Transverse colon (tissue), 4 donors: ENCODE measurements around the gene TXN2. TPM values are rescaled to one million over a fixed set of nuclear protein-coding genes. Genes with fewer than 3 reads are reported as not detected.

ENCODE experiments used
- DNase-seq: peaks from one replicate; pipeline ENCODE4 v3.0.0-alpha.2; 2019
- H3K27ac ChIP-seq, 4 donors: fragments of 200-600 bp; sonication (generic); 2 replicates each; pipeline ENCODE4 v1.5.1; 2016 to 2018; ENCODE audit warnings: inconsistent platforms in 4 of 4
- H3K27me3 ChIP-seq: fragments of 200-600 bp; sonication (generic); 2 replicates; pipeline ENCODE4 v1.5.1; 2017; ENCODE audit warnings: inconsistent platforms
- H3K36me3 ChIP-seq, 4 donors: fragments of 200-600 bp; sonication (generic); 2 replicates each; pipeline ENCODE4 v1.5.1; 2017 to 2019; ENCODE audit warnings: inconsistent platforms in 4 of 4
- H3K4me1 ChIP-seq, 4 donors: fragments of 200-600 bp; sonication (generic); 2 replicates each; pipeline ENCODE4 v1.5.1; 2017 to 2020; ENCODE audit warnings: inconsistent platforms in 4 of 4
- H3K4me3 ChIP-seq, 4 donors: fragments of 200-600 bp; sonication (generic); 1 replicate in 1 of 4; 2 replicates in 3 of 4; pipeline versions ENCODE4 v1.5.1 to v1.6.1; 2017 to 2019; ENCODE audit warnings: inconsistent platforms in 4 of 4
- H3K9me3 ChIP-seq, 2 donors: fragments of 200-600 bp; sonication (generic); 2 replicates each; pipeline ENCODE4 v1.5.1; 2017 to 2019; ENCODE audit warnings: inconsistent platforms in 2 of 2
- CTCF ChIP-seq, 5 experiments: fragments of 200-600 bp in 3 of 5; fragments of 450-650 bp in 2 of 5; sonication (generic) in 3 of 5; IDR thresholded peaks; 1 replicate in 2 of 5; 2 replicates in 3 of 5; pipeline ENCODE4 v1.5.1; 2016 to 2017; ENCODE audit warnings: antibody characterized with exemption in 5 of 5, inconsistent platforms in 3 of 5, mild to moderate bottlenecking in 2 of 5, moderate library complexity in 1 of 5
- EP300 ChIP-seq: sonication (generic); formaldehyde crosslinking; IDR thresholded peaks from one replicate; pipeline ENCODE4 v1.6.1; 2017; ENCODE audit warnings: antibody characterized with exemption, low read depth
- POLR2A ChIP-seq: fragments of 450-650 bp; IDR thresholded peaks from one replicate; pipeline ENCODE4 v1.6.1; 2016; ENCODE audit warnings: antibody characterized with exemption, mild to moderate bottlenecking, moderate library complexity
- POLR2AphosphoS5 ChIP-seq, 3 donors: sonication (generic); formaldehyde crosslinking; IDR thresholded peaks; one replicate each; pipeline ENCODE4 v1.6.1; 2016; ENCODE audit warnings: antibody characterized with exemption in 3 of 3
- WGBS, 2 donors: methylation state at CpG; one replicate each; pipeline ENCODE4 v1.1.5; 2018; ENCODE audit warnings: low coverage in 1 of 2; 5-methylcytosine and 5-hydroxymethylcytosine counted together
- in situ Hi-C, 4 donors: fragments of 200-750 bp; cut with MboI; loops; one replicate each; pipeline versions ENCODE4 v1.15.0 to v1.15.1; 2017; ENCODE audit warnings: low sequenced_read_pairs in 3 of 4, low pct_ligation_motif_present in 1 of 4, low pct_unique_long_range_greater_than_20kb in 1 of 4
- intact Hi-C: fragments of 100-400 bp; cut with DNase I; formaldehyde crosslinking; loops from one replicate; pipeline ENCODE4 v1.15.1; 2023; ENCODE audit warnings: low total_unique reads
- total RNA-seq, 4 donors: library from RNA; depleted of rRNA; stranded (reverse); fragments of >200 nt; gene quantifications; one replicate each; pipeline ENCODE4 v1.1.0, GENCODE V29; 2016

Gene TXN2
- total RNA-seq, 4 donors from 2014 or later = 68.5 to 317 (median 93.3) TPM

GRCh38 chr22:36460202-36460601 is 21.2 kb downstream of the TXN2 start:
- no peaks in the 10 kb centered on the region for H3K36me3 ChIP-seq
- H3K9me3 ChIP-seq = no peaks in the 10 kb centered on the region
- WGBS, 2 donors = 83 to 91% methylated on average over 8 of the region's 8 CpGs
- no peak for TF ChIP-seq POLR2A
- no peak for TF ChIP-seq CTCF (IDR thresholded peaks at IDR 0.05)
- no peak for TF ChIP-seq POLR2AphosphoS5 (IDR thresholded peaks at IDR 0.05)
- TF ChIP-seq EP300 = no peak
- no peak for DNase-seq
- H3K4me3 ChIP-seq = no peak overlapping the region
- H3K27me3 ChIP-seq = no peaks in the 10 kb centered on the region
- H3K27ac ChIP-seq = peak overlapping the region; percentile 98
- in situ Hi-C loops = loop anchor here in 1 of 4 donors (10.0 kb wide), 1 partner anchor 155 kb away; no protein-coding TSS in a partner anchor
- intact Hi-C loops = no loop called here
- peaks cover 24 to 60% (median 50%) of the 10 kb centered on the region in 4 donors for H3K4me1 ChIP-seq

GRCh38 chr22:36457688-36458450 is 23.6 kb downstream of the TXN2 start:
- Histone ChIP-seq H3K4me3 (no peak overlapping the region), H3K27ac (peak overlapping the region; percentile 98), H3K4me1 (peaks cover 36 to 69% (median 59%) of the 10 kb centered on the region in 4 donors), H3K36me3 (no peaks in the 10 kb centered on the region), H3K9me3 (no peaks in the 10 kb centered on the region), H3K27me3 (no peaks in the 10 kb centered on the region)
- no peak for DNase-seq
- in situ Hi-C loops = loop anchor here in 1 of 4 donors (10.0 kb wide), 1 partner anchor 73 kb away; the partner anchor contains the start of gene MYH9
- WGBS, 2 donors = 62% methylated on average over 10 of the region's 14 CpGs; no CpG with 5 or more reads in 1 of the 2 donors
- TF ChIP-seq POLR2AphosphoS5 (IDR thresholded peaks at IDR 0.05) (peak in 2 of 3 donors; percentile 13 to 39), CTCF (IDR thresholded peaks at IDR 0.05) (no peak), POLR2A (no peak), EP300 (no peak)
- intact Hi-C loops = no loop called here

- no peak overlapping the region for H3K4me3 ChIP-seq
- H3K36me3 ChIP-seq = no peaks in the 10 kb centered on the region
- in situ Hi-C loops (loop anchor here in 1 of 4 donors (10.0 kb wide), 1 partner anchor 72 kb away; the partner anchor contains the start of gene MYH9), intact Hi-C loops (no loop called here)
- peak overlapping the region; percentile 98 for H3K27ac ChIP-seq
- 91 to 100% methylated on average over 1 to 12 of the region's 12 CpGs for WGBS, 2 donors
- no peaks in the 10 kb centered on the region for H3K27me3 ChIP-seq
- no peak for TF ChIP-seq EP300
- no peak for TF ChIP-seq POLR2A
- no peak for TF ChIP-seq POLR2AphosphoS5 (IDR thresholded peaks at IDR 0.05)
- no peak for TF ChIP-seq CTCF (IDR thresholded peaks at IDR 0.05)
- H3K9me3 ChIP-seq = no peaks in the 10 kb centered on the region
- peaks cover 47 to 72% (median 65%) of the 10 kb centered on the region in 4 donors for H3K4me1 ChIP-seq
- no peak for DNase-seq
Observed at GRCh38 chr22:36456464-36456845, 25.0 kb downstream of the TXN2 start.

- H3K27ac ChIP-seq = peak overlapping the region; percentile 98
- 49 to 64% methylated on average over 7 to 21 of the region's 21 CpGs for WGBS, 2 donors
- no peaks in the 10 kb centered on the region for H3K27me3 ChIP-seq
- H3K9me3 ChIP-seq = no peaks in the 10 kb centered on the region
- intact Hi-C loops (no loop called here), in situ Hi-C loops (loop anchor here in 1 of 4 donors (10.0 kb wide), 1 partner anchor 71 kb away; the partner anchor contains the start of gene MYH9)
- DNase-seq = no peak
- H3K4me3 ChIP-seq = peak overlapping the region in 3 of 4 donors; percentile 47 to 55 (median 51)
- no peaks in the 10 kb centered on the region for H3K36me3 ChIP-seq
- no peak for TF ChIP-seq CTCF (IDR thresholded peaks at IDR 0.05)
- no peak for TF ChIP-seq EP300
- TF ChIP-seq POLR2A = no peak
- TF ChIP-seq POLR2AphosphoS5 (IDR thresholded peaks at IDR 0.05) = no peak
- H3K4me1 ChIP-seq = peaks cover 50 to 75% (median 69%) of the 10 kb centered on the region in 4 donors
Observed at GRCh38 chr22:36455571-36456463, 25.6 kb downstream of the TXN2 start.
